ENCODE data around the gene ERVFRD-1.

DNA sequence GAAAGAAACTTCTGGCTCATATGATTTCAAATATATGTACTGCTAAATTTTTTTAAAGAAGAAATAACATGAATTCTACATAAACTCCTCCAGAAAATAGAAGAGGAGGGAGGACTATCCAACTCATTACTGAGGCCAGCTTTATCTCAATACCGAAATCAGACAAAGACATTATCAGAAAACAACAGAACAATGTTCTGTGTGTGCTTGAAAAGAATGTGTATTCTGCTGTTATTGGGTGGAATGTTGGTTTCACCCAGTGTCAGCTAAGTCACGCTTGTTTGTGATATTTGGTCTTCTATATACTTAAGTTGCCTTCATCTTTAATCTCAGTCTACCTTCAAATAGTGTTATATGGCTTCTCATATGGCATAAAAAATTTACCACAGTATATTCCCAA, 48.8 kb downstream of the ERVFRD-1 start:
- TF ChIP-seq, protein P1, sequence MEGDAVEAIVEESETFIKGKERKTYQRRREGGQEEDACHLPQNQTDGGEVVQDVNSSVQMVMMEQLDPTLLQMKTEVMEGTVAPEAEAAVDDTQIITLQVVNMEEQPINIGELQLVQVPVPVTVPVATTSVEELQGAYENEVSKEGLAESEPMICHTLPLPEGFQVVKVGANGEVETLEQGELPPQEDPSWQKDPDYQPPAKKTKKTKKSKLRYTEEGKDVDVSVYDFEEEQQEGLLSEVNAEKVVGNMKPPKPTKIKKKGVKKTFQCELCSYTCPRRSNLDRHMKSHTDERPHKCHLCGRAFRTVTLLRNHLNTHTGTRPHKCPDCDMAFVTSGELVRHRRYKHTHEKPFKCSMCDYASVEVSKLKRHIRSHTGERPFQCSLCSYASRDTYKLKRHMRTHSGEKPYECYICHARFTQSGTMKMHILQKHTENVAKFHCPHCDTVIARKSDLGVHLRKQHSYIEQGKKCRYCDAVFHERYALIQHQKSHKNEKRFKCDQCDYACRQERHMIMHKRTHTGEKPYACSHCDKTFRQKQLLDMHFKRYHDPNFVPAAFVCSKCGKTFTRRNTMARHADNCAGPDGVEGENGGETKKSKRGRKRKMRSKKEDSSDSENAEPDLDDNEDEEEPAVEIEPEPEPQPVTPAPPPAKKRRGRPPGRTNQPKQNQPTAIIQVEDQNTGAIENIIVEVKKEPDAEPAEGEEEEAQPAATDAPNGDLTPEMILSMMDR (IDR thresholded peaks at IDR 0.05) = no peak
- no peak for TF ChIP-seq POLR2A (IDR thresholded peaks at IDR 0.05)
- TF ChIP-seq POLR2AphosphoS5 (IDR thresholded peaks at IDR 0.05) = no peak
